H9 (cell line): ENCODE data around the gene MAGT1. TPM values are rescaled to one million over a fixed set of nuclear protein-coding genes. Genes with fewer than 3 reads are reported as not detected.
A peak's percentile ranks its signal among the peaks of the same experiment; 100 is the strongest.

Experiments used
- DNase-seq: peaks from one replicate; pipeline ENCODE4 v3.0.0-alpha.2; 2017
- H2AFZ ChIP-seq: one replicate; pipeline ENCODE4 v1.6.1; 2013; ENCODE audit warnings: mild to moderate bottlenecking, low read length, control low read depth, moderate library complexity
- H2AK5ac ChIP-seq: 2 replicates; pipeline ENCODE4 v1.6.1; 2013; ENCODE audit warnings: low read length, control low read depth, mixed read lengths; ENCODE audit not compliant: insufficient read length
- H2BK120ac ChIP-seq: one replicate; pipeline ENCODE4 v1.6.1; 2013; ENCODE audit warnings: low read depth, mild to moderate bottlenecking, low read length, control low read depth, inconsistent platforms; ENCODE audit not compliant: poor library complexity, severe bottlenecking
- H2BK12ac ChIP-seq: 2 replicates; pipeline ENCODE4 v1.6.1; 2013; ENCODE audit warnings: low read length, control low read depth, mixed read lengths, low read depth; ENCODE audit not compliant: insufficient read length
- H2BK15ac ChIP-seq: 2 replicates; pipeline ENCODE4 v1.6.1; 2013; ENCODE audit warnings: low read depth, low read length, control low read depth
- H2BK20ac ChIP-seq: one replicate; pipeline ENCODE4 v1.6.1; 2013; ENCODE audit warnings: low read depth, mild to moderate bottlenecking, low read length, control low read depth, inconsistent platforms; ENCODE audit not compliant: poor library complexity, severe bottlenecking
- H2BK5ac ChIP-seq: 2 replicates; pipeline ENCODE4 v1.6.1; 2013; ENCODE audit warnings: low read length, control low read depth, mixed read lengths; ENCODE audit not compliant: insufficient read length
- H3K14ac ChIP-seq: 2 replicates; pipeline ENCODE4 v1.6.1; 2013; ENCODE audit warnings: low read length, control low read depth; ENCODE audit not compliant: insufficient read depth
- H3K18ac ChIP-seq: 2 replicates; pipeline ENCODE4 v1.6.1; 2013; ENCODE audit warnings: low read depth, mild to moderate bottlenecking, mixed read lengths, low read length, control low read depth; ENCODE audit not compliant: insufficient read length
- H3K23ac ChIP-seq: 2 replicates; pipeline ENCODE4 v1.6.1; 2013; ENCODE audit warnings: low read length, control low read depth, mixed read lengths, low read depth; ENCODE audit not compliant: insufficient read length
- H3K23me2 ChIP-seq: 2 replicates; pipeline ENCODE4 v1.6.1; 2013; ENCODE audit warnings: low read depth, mild to moderate bottlenecking, mixed read lengths, low read length, control low read depth; ENCODE audit not compliant: insufficient read length, poor library complexity, severe bottlenecking
- H3K27ac ChIP-seq: 2 replicates; pipeline ENCODE4 v1.5.1; 2013; ENCODE audit warnings: low read length, control low read depth, mixed read lengths, low read depth; ENCODE audit not compliant: insufficient read length
- H3K27me3 ChIP-seq: 2 replicates; pipeline ENCODE4 v1.6.1; 2013; ENCODE audit warnings: low read length, control low read depth, inconsistent platforms; ENCODE audit not compliant: insufficient read depth
- H3K4ac ChIP-seq: 2 replicates; pipeline ENCODE4 v1.6.1; 2013; ENCODE audit warnings: low read depth, mild to moderate bottlenecking, control low read depth, inconsistent platforms, low read length, moderate library complexity
- H3K4me1 ChIP-seq: 2 replicates; pipeline ENCODE4 v1.6.1; 2013; ENCODE audit warnings: low read length, control low read depth, inconsistent platforms; ENCODE audit not compliant: insufficient read depth
- H3K4me2 ChIP-seq: 2 replicates; pipeline ENCODE4 v1.6.1; 2013; ENCODE audit warnings: low read length, control low read depth, mixed read lengths; ENCODE audit not compliant: insufficient read length, insufficient read depth
- H3K56ac ChIP-seq: 2 replicates; pipeline ENCODE4 v1.6.1; 2013; ENCODE audit warnings: low read depth, mild to moderate bottlenecking, mixed read lengths, low read length, control low read depth; ENCODE audit not compliant: insufficient read length
- H3K79me1 ChIP-seq: 2 replicates; pipeline ENCODE4 v1.6.1; 2013; ENCODE audit warnings: low read depth, mild to moderate bottlenecking, moderate library complexity, low read length, control low read depth, inconsistent platforms; ENCODE audit not compliant: insufficient read depth, poor library complexity, severe bottlenecking
- H3K79me2 ChIP-seq: 2 replicates; pipeline ENCODE4 v1.6.1; 2013; ENCODE audit warnings: low read length, control low read depth, inconsistent platforms; ENCODE audit not compliant: insufficient read depth
- H3K9ac ChIP-seq: 2 replicates; pipeline ENCODE4 v1.6.1; 2013; ENCODE audit warnings: low read length, control low read depth, mixed read lengths; ENCODE audit not compliant: insufficient read length; ENCODE audit errors: extremely low read depth
- H3K9me3 ChIP-seq: one replicate; pipeline ENCODE4 v1.6.1; 2013; ENCODE audit warnings: low read depth, low read length, inconsistent platforms; ENCODE audit not compliant: control insufficient read depth
- H3T11ph ChIP-seq: one replicate; pipeline ENCODE4 v1.6.1; 2013; ENCODE audit warnings: mild to moderate bottlenecking, low read length, control low read depth, inconsistent platforms
- H4K20me1 ChIP-seq: one replicate; pipeline ENCODE4 v1.6.1; 2013; ENCODE audit not compliant: control insufficient read depth, insufficient read length, insufficient read depth
- H4K5ac ChIP-seq: 2 replicates; pipeline ENCODE4 v1.6.1; 2013; ENCODE audit warnings: low read depth, mild to moderate bottlenecking, mixed read lengths, low read length, control low read depth; ENCODE audit not compliant: insufficient read length
- H4K8ac ChIP-seq: replicated peaks from 2 replicates; pipeline ENCODE4 v1.6.1; 2013; ENCODE audit warnings: low read length, control low read depth, mixed read lengths, low read depth; ENCODE audit not compliant: insufficient read length
- H4K91ac ChIP-seq: 2 replicates; pipeline ENCODE4 v1.6.1; 2013; ENCODE audit warnings: low read depth, mild to moderate bottlenecking, moderate library complexity, mixed read lengths, low read length, control low read depth; ENCODE audit not compliant: insufficient read length
- H3K27ac Mint-ChIP-seq, 3 experiments: 2 replicates in 2 of 3; 3 replicates in 1 of 3; pipeline ENCODE4 v1.8.0; 2020 to 2021; ENCODE audit warnings: mixed read lengths in 3 of 3, mild to moderate bottlenecking in 1 of 3, moderate library complexity in 1 of 3
- H3K27me3 Mint-ChIP-seq: 2 replicates; pipeline ENCODE4 v1.8.0; 2021; ENCODE audit warnings: low read depth, mild to moderate bottlenecking, moderate library complexity, mixed read lengths
- H3K36me3 Mint-ChIP-seq, 3 experiments: 2 replicates in 2 of 3; 3 replicates in 1 of 3; pipeline ENCODE4 v1.8.0; 2020 to 2021; ENCODE audit warnings: low read depth in 3 of 3, mixed read lengths in 3 of 3; ENCODE audit not compliant: insufficient read depth in 1 of 3
- H3K4me1 Mint-ChIP-seq, 2 experiments: 2 replicates each; pipeline ENCODE4 v1.8.0; 2020; ENCODE audit warnings: mixed read lengths in 2 of 2
- H3K4me3 Mint-ChIP-seq, 2 experiments: 2 replicates in 1 of 2; 3 replicates in 1 of 2; pipeline ENCODE4 v1.8.0; 2020 to 2021; ENCODE audit warnings: mild to moderate bottlenecking in 2 of 2, mixed read lengths in 2 of 2, moderate library complexity in 1 of 2
- H3K9me3 Mint-ChIP-seq, 2 experiments: 2 replicates in 1 of 2; 3 replicates in 1 of 2; pipeline ENCODE4 v1.8.0; 2020; ENCODE audit warnings: mild to moderate bottlenecking in 2 of 2, mixed read lengths in 2 of 2, moderate library complexity in 1 of 2
- CTCF ChIP-seq: fragments of 200-600 bp; sonication (generic); conservative IDR thresholded peaks from 3 replicates; pipeline ENCODE4 v1.8.0; 2021; ENCODE audit warnings: antibody characterized with exemption, mild to moderate bottlenecking
- WGBS: extraction: QIAGEN DNeasy Blood & Tissue Kit; methylation state at CpG from one replicate; pipeline ENCODE4 v1.1.7; 2013; ENCODE audit warnings: missing lambda C conversion rate, low lambda C conversion rate, mixed read lengths; ENCODE audit not compliant: insufficient read length; ENCODE audit errors: extremely low coverage; 5-methylcytosine and 5-hydroxymethylcytosine counted together
- total RNA-seq: library from RNA; stranded (reverse); gene quantifications from 2 replicates; pipeline ENCODE4 v1.2.1, GENCODE V29; 2021

MAGT1 gene
- total RNA-seq, 1 experiment from 2014 or later = 42.8 TPM

DNA sequence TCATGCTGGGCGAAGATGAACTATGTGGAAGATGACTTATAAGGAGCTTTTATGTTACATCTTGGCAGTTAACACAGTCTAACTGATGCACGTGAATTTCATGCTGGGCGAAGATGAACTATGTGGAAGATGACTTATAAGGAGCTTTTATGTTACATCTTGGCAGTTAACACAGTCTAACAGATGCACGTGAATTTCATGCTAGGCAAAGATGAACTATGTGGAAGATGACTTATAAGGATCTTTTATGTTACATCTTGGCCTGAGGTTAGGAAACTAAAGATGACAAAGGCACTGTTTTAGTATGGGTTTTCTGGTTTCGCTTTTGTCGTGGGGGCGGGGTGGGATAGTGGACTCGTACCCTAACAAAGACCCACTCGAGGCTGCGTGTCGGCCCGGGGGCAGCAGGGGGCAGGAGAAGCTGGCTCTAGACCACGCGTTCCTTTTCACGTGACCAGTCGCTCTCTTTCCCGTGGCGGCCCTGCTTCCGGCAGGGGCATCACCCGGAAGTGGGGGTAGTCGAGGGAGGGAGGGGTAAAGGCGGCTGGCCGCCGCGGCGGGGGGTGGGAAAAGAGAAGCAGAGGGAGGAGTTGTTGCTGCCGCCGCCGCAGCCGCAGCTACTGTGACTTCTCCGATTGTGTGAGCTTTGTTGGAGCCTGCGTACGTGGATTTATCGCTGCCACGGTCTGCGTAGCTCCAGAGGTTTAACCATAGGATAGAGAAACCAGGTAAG is 15.0 kb upstream of the MAGT1 start, which contains the start of gene ATP7A:
TSS of gene ATP7A (plus strand) at position 586 of the 733 bp plus-strand sequence. CDS start 60,949 bp downstream, outside the sequence.
- no peak within 1 kb of the TSS for H2BK12ac ChIP-seq
- no peak within 1 kb of the TSS for H3K14ac ChIP-seq
- H3K9ac ChIP-seq = peak within 1 kb of the TSS; percentile 38
- no peak within 1 kb of the TSS for H2BK5ac ChIP-seq
- H3K18ac ChIP-seq = no peak within 1 kb of the TSS
- no peaks in the 10 kb centered on the region for H3K23me2 ChIP-seq
- no peak within 1 kb of the TSS for H2BK20ac ChIP-seq
- H3K27me3 Mint-ChIP-seq = no peaks in the 10 kb centered on the region; the same call in 1 of the 2 replicates
- peaks cover 42% of the 10 kb centered on the region in 2 experiments for H3K9me3 Mint-ChIP-seq
- peak; percentile 87 for DNase-seq
- no peak within 1 kb of the TSS for H3K4ac ChIP-seq
- H3K9me3 ChIP-seq = no peaks in the 10 kb centered on the region
- H3K56ac ChIP-seq = no peak within 1 kb of the TSS
- H3K27ac ChIP-seq = no peak within 1 kb of the TSS
- peak within 1 kb of the TSS; percentile 57 for H3K4me2 ChIP-seq
- no peaks in the 10 kb centered on the region for H3K4me1 ChIP-seq
- peaks cover 0 to 3% (median 0%) of the 10 kb centered on the region in 3 experiments; a peak in 1 of 7 replicates for H3K36me3 Mint-ChIP-seq
- peak within 1 kb of the TSS; percentile 90 to 94 for H3K4me3 Mint-ChIP-seq
- H3K4me1 Mint-ChIP-seq = peaks cover 2 to 5% of the 10 kb centered on the region in 2 experiments; a peak in 3 of 4 replicates
- no peaks in the 10 kb centered on the region for H3K27me3 ChIP-seq
- H2AK5ac ChIP-seq = no peak within 1 kb of the TSS
- peak within 1 kb of the TSS; percentile 28 to 96 (median 93) for H3K27ac Mint-ChIP-seq
- no peak within 1 kb of the TSS for H3K23ac ChIP-seq
- H4K20me1 ChIP-seq = no peaks in the 10 kb centered on the region
- no peaks in the 10 kb centered on the region for H3K79me1 ChIP-seq
- WGBS = no CpG with 5 or more reads among the region's 36 CpGs
- H4K91ac ChIP-seq = no peak within 1 kb of the TSS
- no peak within 1 kb of the TSS for H2AFZ ChIP-seq
- H4K5ac ChIP-seq = no peak within 1 kb of the TSS
- no peak within 1 kb of the TSS for H3T11ph ChIP-seq
- TF ChIP-seq CTCF = peak; percentile 41; the same call in 2 of the 3 replicates
- no peak within 1 kb of the TSS for H2BK15ac ChIP-seq
- H2BK120ac ChIP-seq = no peak within 1 kb of the TSS
- H3K79me2 ChIP-seq = no peaks in the 10 kb centered on the region
- no peak within 1 kb of the TSS for H4K8ac ChIP-seq
